ENCODE results near the gene NPSR1.

- TF ChIP-seq POLR2A (IDR thresholded peaks at IDR 0.05) (no peak), CTCF (IDR thresholded peaks at IDR 0.05) (no peak), EP300 (IDR thresholded peaks at IDR 0.05; ENCODE audit: low read depth) (no peak)
Measured at GRCh38 chr7:34839645-34840044, 181.6 kb downstream of the NPSR1 start.
